HepG2 (cell line): ENCODE measurements around the gene TRIM5. TPM values are rescaled to one million over a fixed set of nuclear protein-coding genes. Genes with fewer than 3 reads are reported as not detected.

ENCODE experiments used
- ATAC-seq: fragments of 200-7000 bp; cut with Tn5 transposase; 3 replicates; pipeline ENCODE4 v1.9.1; 2020; ENCODE audit warnings: mild to moderate bottlenecking, moderate library complexity
- BruUV-seq: library from RNA; stranded (reverse); fragments of 400-500 nt; replicated peaks from 2 replicates; lab custom pipeline; 2021; lab: Mats Ljungman, UMichigan
- CTCF ChIA-PET: fragments of 300-600 bp; formaldehyde crosslinking; extraction: SDS; loops from one replicate; lab custom pipeline; 2021; ENCODE audit warnings: low total read pairs, inconsistent platforms, low intra/inter-chr PET ratio; lab: Yijun Ruan, JAX
- POLR2A ChIA-PET: fragments of 350-600 bp; sonication (Branson Sonifier 250); formaldehyde crosslinking; loops from one replicate; lab custom pipeline; 2020; ENCODE audit warnings: antibody characterized with exemption, inconsistent platforms; lab: Yijun Ruan, JAX
- DNase-seq: peaks from one replicate; pipeline ENCODE4 v3.0.0-alpha.2; 2015; ENCODE audit warnings: low spot score
- FAIRE-seq: peaks from 3 replicates; lab custom pipeline; 2011; peaks lifted over from hg19 to GRCh38; lab: Jason Lieb, UNC
- H2AFZ ChIP-seq: one replicate; pipeline ENCODE4 v1.6.1; 2011; ENCODE audit warnings: low read length, inconsistent platforms
- H3K27ac ChIP-seq: fragments of 300-600 bp; 3 replicates; pipeline ENCODE4 v1.8.0; 2011; ENCODE audit warnings: mixed run types, mild to moderate bottlenecking, mixed read lengths, low read length, inconsistent platforms; ENCODE audit not compliant: insufficient read depth; ENCODE audit errors: extremely low read length
- H3K27me3 ChIP-seq, 2 experiments: fragments of 200-600 bp in 1 of 2; 2 replicates in 1 of 2; 3 replicates in 1 of 2; pipeline versions ENCODE4 v1.6.0 to v1.8.0; 2011; ENCODE audit warnings: low read length in 2 of 2, mild to moderate bottlenecking in 2 of 2, moderate library complexity in 2 of 2, inconsistent platforms in 1 of 2; ENCODE audit not compliant: insufficient read depth in 2 of 2, control insufficient read depth in 1 of 2
- H3K36me3 ChIP-seq, 2 experiments: fragments of 200-600 bp in 1 of 2; replicated peaks in 1 of 2; 2 replicates in 1 of 2; 3 replicates in 1 of 2; pipeline versions ENCODE4 v1.5.1 to v1.8.0; 2011; ENCODE audit warnings: low read length in 2 of 2, inconsistent platforms in 1 of 2; ENCODE audit not compliant: insufficient read depth in 2 of 2, control insufficient read depth in 1 of 2
- H3K4me1 ChIP-seq: 2 replicates; pipeline ENCODE4 v1.5.1; 2012; ENCODE audit warnings: low read length, inconsistent platforms; ENCODE audit not compliant: insufficient read depth
- H3K4me2 ChIP-seq: 2 replicates; pipeline ENCODE4 v1.6.0; 2011; ENCODE audit warnings: low read depth, low read length, inconsistent platforms
- H3K4me3 ChIP-seq, 3 experiments: fragments of 200-600 bp in 1 of 3; sonication (generic), shearing (Covaris generic) in 1 of 3; replicated peaks in 1 of 3; 2 replicates each; pipeline ENCODE4 v1.5.1; 2011 to 2016; ENCODE audit warnings: low read length in 3 of 3, inconsistent platforms in 2 of 3, low read depth in 2 of 3, mild to moderate bottlenecking in 2 of 3, control low read depth in 1 of 3, mixed read lengths in 1 of 3; ENCODE audit not compliant: insufficient read depth in 1 of 3
- H3K79me2 ChIP-seq: one replicate; pipeline ENCODE4 v1.6.1; 2011; ENCODE audit warnings: low read length, inconsistent platforms; ENCODE audit not compliant: insufficient read depth
- H3K9ac ChIP-seq: 2 replicates; pipeline ENCODE4 v1.6.0; 2011; ENCODE audit warnings: mild to moderate bottlenecking, low read depth, low read length, inconsistent platforms; ENCODE audit not compliant: insufficient read depth
- H3K9me3 ChIP-seq: 2 replicates; pipeline ENCODE4 v1.5.1; 2012; ENCODE audit warnings: mild to moderate bottlenecking, low read length
- H4K20me1 ChIP-seq: 2 replicates; pipeline ENCODE4 v1.6.0; 2011; ENCODE audit warnings: inconsistent platforms, mild to moderate bottlenecking, low read length, moderate library complexity; ENCODE audit not compliant: insufficient read depth
- HIVEP1 ChIP-seq: sonication (generic); formaldehyde crosslinking; IDR thresholded peaks from 2 replicates; pipeline ENCODE4 v1.4.0; 2020; ENCODE audit warnings: mild to moderate bottlenecking, missing genetic modification reagents
- NFIB ChIP-seq: sonication (generic); formaldehyde crosslinking; IDR thresholded peaks from 2 replicates; pipeline ENCODE4 v1.9.0; 2021; ENCODE audit warnings: missing genetic modification reagents, mild to moderate bottlenecking, borderline replicate concordance
- RCOR2 ChIP-seq: IDR thresholded peaks from 2 replicates; pipeline ENCODE4 v1.6.1; 2016; ENCODE audit warnings: missing biosample characterization, missing genetic modification reagents
- SETDB1 ChIP-seq: sonication (generic); formaldehyde crosslinking; IDR thresholded peaks from 2 replicates; pipeline ENCODE4 v1.5.1; 2020; ENCODE audit warnings: missing genetic modification reagents, mild to moderate bottlenecking, borderline replicate concordance
- WIZ ChIP-seq: sonication (generic); formaldehyde crosslinking; IDR thresholded peaks from 2 replicates; pipeline ENCODE4 v1.5.1; 2020; ENCODE audit warnings: mild to moderate bottlenecking, missing genetic modification reagents
- ZBTB14 ChIP-seq: sonication (generic); formaldehyde crosslinking; IDR thresholded peaks from 2 replicates; pipeline ENCODE4 v1.4.0; 2020; ENCODE audit warnings: missing genetic modification reagents
- ZNF251 ChIP-seq: sonication (generic); formaldehyde crosslinking; IDR thresholded peaks from 2 replicates; pipeline ENCODE4 v1.9.0; 2021; ENCODE audit warnings: mild to moderate bottlenecking, missing genetic modification reagents
- ZNF629 ChIP-seq: sonication (generic); formaldehyde crosslinking; conservative IDR thresholded peaks from 2 replicates; pipeline ENCODE4 v1.5.0; 2020; ENCODE audit warnings: missing genetic modification reagents
- ZNF775 ChIP-seq: sonication (generic); formaldehyde crosslinking; IDR thresholded peaks from 2 replicates; pipeline ENCODE4 v1.4.0; 2020; ENCODE audit warnings: missing genetic modification reagents, mild to moderate bottlenecking, moderate library complexity, borderline replicate concordance
- ZNF784 ChIP-seq: sonication (generic); formaldehyde crosslinking; IDR thresholded peaks from 2 replicates; pipeline ENCODE4 v1.5.1; 2020; ENCODE audit warnings: missing genetic modification reagents, mild to moderate bottlenecking, borderline replicate concordance
- ZZZ3 ChIP-seq: sonication (generic); formaldehyde crosslinking; IDR thresholded peaks from 2 replicates; pipeline ENCODE4 v1.4.0; 2020; ENCODE audit warnings: missing genetic modification reagents, mild to moderate bottlenecking, borderline replicate concordance
- WGBS: methylation state at CpG from one replicate; pipeline ENCODE4 v1.1.6; 2017; ENCODE audit warnings: low lambda C conversion rate; 5-methylcytosine and 5-hydroxymethylcytosine counted together
- in situ Hi-C: cut with HindIII; loops from 2 replicates; pipeline ENCODE4 v1.10.0; 2017; ENCODE audit warnings: low pct_unique_long_range_greater_than_20kb; ENCODE audit not compliant: extremely low pct_ligation_motif_present
- intact Hi-C: fragments of 100-400 bp; cut with micrococcal nuclease; formaldehyde crosslinking; loops from one replicate; pipeline ENCODE4 v1.10.0; 2022; ENCODE audit not compliant: unreplicated experiment
- polyA plus RNA-seq, 8 experiments: library from polyadenylated mRNA; depleted of rRNA in 3 of 8; stranded (reverse) in 7 of 8; unstranded in 1 of 8; fragments of >200 nt; fragmentation: Illumina TruSeq in 4 of 8; extraction: Trizol in 4 of 8; gene quantifications; 2 replicates each; pipeline versions ENCODE4 v1.2.1 to v1.2.3, GENCODE V29; 2011 to 2016; ENCODE audit warnings: low read depth in 4 of 8, missing spikeins in 1 of 8, mixed read lengths in 1 of 8; ENCODE audit not compliant: insufficient read depth in 1 of 8
- total RNA-seq, 5 experiments: library from RNA; depleted of rRNA; stranded (reverse); fragments of >200 nt; fragmentation: Illumina TruSeq; extraction: Trizol; gene quantifications; 2 replicates each; pipeline ENCODE4 v1.2.3, GENCODE V29; 2016; ENCODE audit warnings: low read depth in 1 of 5
- TF ChIP-seq, protein P1 (sequence below): sonication (generic); formaldehyde crosslinking; IDR thresholded peaks from 2 replicates; pipeline ENCODE4 v1.4.0; 2020; ENCODE audit warnings: mild to moderate bottlenecking, missing genetic modification reagents
- TF ChIP-seq, protein P2 (sequence below): sonication (generic); formaldehyde crosslinking; conservative IDR thresholded peaks from 2 replicates; pipeline ENCODE4 v1.8.1; 2023; ENCODE audit warnings: missing genetic modification reagents

The TRIM5 gene
- total and polyA plus RNA-seq, 2 of the 13 experiments (the other 11 are each of a cell fraction or from before 2014, with no cell fraction given): 7.8 to 13.1 TPM

DNA sequence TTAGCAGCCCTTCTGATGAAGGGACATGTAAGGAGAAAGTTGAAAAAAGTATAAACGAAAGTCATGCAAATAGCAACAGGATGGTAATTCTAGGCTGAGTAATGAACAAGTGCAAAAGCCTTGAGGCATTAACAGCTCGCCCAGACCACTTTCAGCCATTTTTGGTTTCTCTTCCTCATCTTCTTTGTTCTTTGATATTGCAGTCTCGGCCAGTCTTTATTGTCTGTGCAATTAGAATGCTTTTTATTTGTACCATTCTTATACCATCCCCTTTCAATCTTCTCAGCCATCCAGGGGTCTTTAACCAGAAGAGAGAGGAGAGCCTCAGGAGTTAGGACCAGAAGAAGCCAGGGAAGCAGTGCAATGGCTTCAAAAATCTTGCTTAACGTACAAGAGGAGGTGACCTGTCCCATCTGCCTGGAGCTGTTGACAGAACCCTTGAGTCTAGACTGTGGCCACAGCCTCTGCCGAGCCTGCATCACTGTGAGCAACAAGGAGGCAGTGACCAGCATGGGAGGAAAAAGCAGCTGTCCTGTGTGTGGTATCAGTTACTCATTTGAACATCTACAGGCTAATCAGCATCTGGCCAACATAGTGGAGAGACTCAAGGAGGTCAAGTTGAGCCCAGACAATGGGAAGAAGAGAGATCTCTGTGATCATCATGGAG lies 52.8 kb downstream of the TRIM5 start:
- Histone ChIP-seq H3K9ac (no peak overlapping the region), H3K4me1 (no peaks in the 10 kb centered on the region), H3K4me3 (no peak overlapping the region), H3K9me3 (no peaks in the 10 kb centered on the region), H2AFZ (no peak overlapping the region), H3K27ac (no peak overlapping the region), H4K20me1 (no peaks in the 10 kb centered on the region), H3K36me3 (no peaks in the 10 kb centered on the region), H3K79me2 (no peaks in the 10 kb centered on the region), H3K4me2 (no peak overlapping the region), H3K27me3 (0 out of 5 replicates have a peak, but pooled peaks cover 0 to 5% of the 10 kb centered on the region in 2 experiments)
- FAIRE-seq: no peak
- in situ Hi-C loops: no loop called here
- BruUV-seq: no TSS peak
- intact Hi-C loops: no loop called here
- DNase-seq: no peak
- ATAC-seq: no peak
- 9% methylated on average over 5 of the region's 5 CpGs for WGBS
- POLR2A ChIA-PET: no interaction called here
- CTCF ChIA-PET: no interaction called here
- TF ChIP-seq ZBTB14 (CRISPR knock-in tag) (no peak), ZNF251 (no peak), NFIB (CRISPR knock-in tag) (no peak), ZZZ3 (no peak), ZNF629 (CRISPR knock-in tag) (no peak), ZNF784 (CRISPR knock-in tag) (no peak), HIVEP1 (CRISPR knock-in tag) (no peak), ZNF775 (CRISPR knock-in tag) (no peak), SETDB1 (no peak), RCOR2 (no peak), WIZ (CRISPR knock-in tag) (no peak)
- TF ChIP-seq, protein P1, sequence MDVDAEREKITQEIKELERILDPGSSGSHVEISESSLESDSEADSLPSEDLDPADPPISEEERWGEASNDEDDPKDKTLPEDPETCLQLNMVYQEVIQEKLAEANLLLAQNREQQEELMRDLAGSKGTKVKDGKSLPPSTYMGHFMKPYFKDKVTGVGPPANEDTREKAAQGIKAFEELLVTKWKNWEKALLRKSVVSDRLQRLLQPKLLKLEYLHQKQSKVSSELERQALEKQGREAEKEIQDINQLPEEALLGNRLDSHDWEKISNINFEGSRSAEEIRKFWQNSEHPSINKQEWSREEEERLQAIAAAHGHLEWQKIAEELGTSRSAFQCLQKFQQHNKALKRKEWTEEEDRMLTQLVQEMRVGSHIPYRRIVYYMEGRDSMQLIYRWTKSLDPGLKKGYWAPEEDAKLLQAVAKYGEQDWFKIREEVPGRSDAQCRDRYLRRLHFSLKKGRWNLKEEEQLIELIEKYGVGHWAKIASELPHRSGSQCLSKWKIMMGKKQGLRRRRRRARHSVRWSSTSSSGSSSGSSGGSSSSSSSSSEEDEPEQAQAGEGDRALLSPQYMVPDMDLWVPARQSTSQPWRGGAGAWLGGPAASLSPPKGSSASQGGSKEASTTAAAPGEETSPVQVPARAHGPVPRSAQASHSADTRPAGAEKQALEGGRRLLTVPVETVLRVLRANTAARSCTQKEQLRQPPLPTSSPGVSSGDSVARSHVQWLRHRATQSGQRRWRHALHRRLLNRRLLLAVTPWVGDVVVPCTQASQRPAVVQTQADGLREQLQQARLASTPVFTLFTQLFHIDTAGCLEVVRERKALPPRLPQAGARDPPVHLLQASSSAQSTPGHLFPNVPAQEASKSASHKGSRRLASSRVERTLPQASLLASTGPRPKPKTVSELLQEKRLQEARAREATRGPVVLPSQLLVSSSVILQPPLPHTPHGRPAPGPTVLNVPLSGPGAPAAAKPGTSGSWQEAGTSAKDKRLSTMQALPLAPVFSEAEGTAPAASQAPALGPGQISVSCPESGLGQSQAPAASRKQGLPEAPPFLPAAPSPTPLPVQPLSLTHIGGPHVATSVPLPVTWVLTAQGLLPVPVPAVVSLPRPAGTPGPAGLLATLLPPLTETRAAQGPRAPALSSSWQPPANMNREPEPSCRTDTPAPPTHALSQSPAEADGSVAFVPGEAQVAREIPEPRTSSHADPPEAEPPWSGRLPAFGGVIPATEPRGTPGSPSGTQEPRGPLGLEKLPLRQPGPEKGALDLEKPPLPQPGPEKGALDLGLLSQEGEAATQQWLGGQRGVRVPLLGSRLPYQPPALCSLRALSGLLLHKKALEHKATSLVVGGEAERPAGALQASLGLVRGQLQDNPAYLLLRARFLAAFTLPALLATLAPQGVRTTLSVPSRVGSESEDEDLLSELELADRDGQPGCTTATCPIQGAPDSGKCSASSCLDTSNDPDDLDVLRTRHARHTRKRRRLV (CRISPR knock-in tag): no peak
- TF ChIP-seq, protein P2, sequence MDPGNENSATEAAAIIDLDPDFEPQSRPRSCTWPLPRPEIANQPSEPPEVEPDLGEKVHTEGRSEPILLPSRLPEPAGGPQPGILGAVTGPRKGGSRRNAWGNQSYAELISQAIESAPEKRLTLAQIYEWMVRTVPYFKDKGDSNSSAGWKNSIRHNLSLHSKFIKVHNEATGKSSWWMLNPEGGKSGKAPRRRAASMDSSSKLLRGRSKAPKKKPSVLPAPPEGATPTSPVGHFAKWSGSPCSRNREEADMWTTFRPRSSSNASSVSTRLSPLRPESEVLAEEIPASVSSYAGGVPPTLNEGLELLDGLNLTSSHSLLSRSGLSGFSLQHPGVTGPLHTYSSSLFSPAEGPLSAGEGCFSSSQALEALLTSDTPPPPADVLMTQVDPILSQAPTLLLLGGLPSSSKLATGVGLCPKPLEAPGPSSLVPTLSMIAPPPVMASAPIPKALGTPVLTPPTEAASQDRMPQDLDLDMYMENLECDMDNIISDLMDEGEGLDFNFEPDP (CRISPR knock-in tag): no peak
